Suppressor macrophage treated with lipopolysaccharide for 1 hour (primary cell): ENCODE measurements around the gene B4GALT5.

Experiments used
- DNase-seq, 3 donors: peaks; one replicate each; pipeline ENCODE4 v3.0.0-alpha.2; 2020 to 2022

B4GALT5 gene

GRCh38 chr20:49583343-49583668 lies 130.4 kb downstream of the B4GALT5 start:
- DNase-seq, result no peak
